ENCODE measurements around the gene MORC1.

Gene MORC1

DNA sequence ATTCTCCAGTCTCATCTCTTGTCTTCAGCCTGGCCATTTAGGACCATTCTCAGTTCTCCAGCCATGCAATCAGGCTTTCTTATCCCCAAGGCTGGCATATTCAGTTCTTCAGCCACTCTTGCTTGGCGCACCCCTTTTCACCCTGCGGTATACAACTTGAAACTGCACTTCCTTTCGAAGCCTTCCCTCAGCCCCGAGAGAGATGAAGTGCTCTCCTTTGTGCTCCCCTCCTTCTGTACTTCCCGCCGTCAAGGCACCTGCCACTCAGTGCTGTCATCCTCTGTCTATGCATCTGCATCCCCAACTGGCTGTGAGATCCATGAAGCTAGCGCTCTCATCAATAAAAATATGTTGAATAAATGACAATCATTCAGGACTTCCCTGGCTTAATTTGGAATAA lies 45.7 kb downstream of the MORC1 start:
- no peak overlapping the region for H3K27ac ChIP-seq (ENCODE audit: low read length, poor library complexity, severe bottlenecking)
- H3K4ac ChIP-seq (ENCODE audit: low read depth in 1 of 2, low read length in 2 of 2) = no peak overlapping the region
- no peaks in the 10 kb centered on the region for H3K79me1 ChIP-seq (replicated peaks; ENCODE audit: low read length, poor library complexity, severe bottlenecking)
- H4K8ac ChIP-seq (ENCODE audit: low read length) = no peak overlapping the region
- H2BK12ac ChIP-seq (ENCODE audit: low read length in 2 of 2) = no peak overlapping the region
- H2AFZ ChIP-seq (ENCODE audit: low read depth, low read length) = no peak overlapping the region
- no peak overlapping the region for H2BK15ac ChIP-seq (ENCODE audit: low read depth, poor library complexity, severe bottlenecking)
- no peak overlapping the region for H2BK120ac ChIP-seq (ENCODE audit: low read depth, low read length)
- DNase-seq = no peak
- no peak overlapping the region for H3K4me3 ChIP-seq (ENCODE audit: insufficient read depth in 1 of 2, low read depth in 1 of 2, low read length in 2 of 2)
- WGBS = 79% methylated on average over 6 of the region's 7 CpGs
- no peak overlapping the region for H3K9ac ChIP-seq (ENCODE audit: low read length)
- H3K18ac ChIP-seq (ENCODE audit: low read depth in 1 of 2, low read length in 2 of 2) = no peak overlapping the region
- no peaks in the 10 kb centered on the region for H3K9me3 ChIP-seq (ENCODE audit: control insufficient read depth, low read length)
- H2BK5ac ChIP-seq (ENCODE audit: low read depth, low read length, poor library complexity, severe bottlenecking) = no peak overlapping the region
- H4K91ac ChIP-seq (ENCODE audit: low read length) = no peak overlapping the region
- no peaks in the 10 kb centered on the region for H3K36me3 ChIP-seq (ENCODE audit: control insufficient read depth in 1 of 2, insufficient read depth in 2 of 2, low read depth in 1 of 2, low read length in 2 of 2)
- no peak overlapping the region for H3K14ac ChIP-seq (ENCODE audit: low read length in 2 of 2)
- no peak overlapping the region for H3K23ac ChIP-seq (ENCODE audit: low read length in 2 of 2)
- no peak overlapping the region for H2AK5ac ChIP-seq (ENCODE audit: low read length, severe bottlenecking)
- H3K27me3 ChIP-seq (ENCODE audit: control insufficient read depth in 1 of 2, insufficient read depth in 1 of 2, low read length in 2 of 2) = peaks cover 4 to 6% of the 10 kb centered on the region in 2 experiments
- no peak overlapping the region for H3K4me2 ChIP-seq (ENCODE audit: low read length, poor library complexity, severe bottlenecking)
- no peaks in the 10 kb centered on the region for H3K4me1 ChIP-seq (ENCODE audit: control insufficient read depth, insufficient read depth, low read depth, low read length)

DNA sequence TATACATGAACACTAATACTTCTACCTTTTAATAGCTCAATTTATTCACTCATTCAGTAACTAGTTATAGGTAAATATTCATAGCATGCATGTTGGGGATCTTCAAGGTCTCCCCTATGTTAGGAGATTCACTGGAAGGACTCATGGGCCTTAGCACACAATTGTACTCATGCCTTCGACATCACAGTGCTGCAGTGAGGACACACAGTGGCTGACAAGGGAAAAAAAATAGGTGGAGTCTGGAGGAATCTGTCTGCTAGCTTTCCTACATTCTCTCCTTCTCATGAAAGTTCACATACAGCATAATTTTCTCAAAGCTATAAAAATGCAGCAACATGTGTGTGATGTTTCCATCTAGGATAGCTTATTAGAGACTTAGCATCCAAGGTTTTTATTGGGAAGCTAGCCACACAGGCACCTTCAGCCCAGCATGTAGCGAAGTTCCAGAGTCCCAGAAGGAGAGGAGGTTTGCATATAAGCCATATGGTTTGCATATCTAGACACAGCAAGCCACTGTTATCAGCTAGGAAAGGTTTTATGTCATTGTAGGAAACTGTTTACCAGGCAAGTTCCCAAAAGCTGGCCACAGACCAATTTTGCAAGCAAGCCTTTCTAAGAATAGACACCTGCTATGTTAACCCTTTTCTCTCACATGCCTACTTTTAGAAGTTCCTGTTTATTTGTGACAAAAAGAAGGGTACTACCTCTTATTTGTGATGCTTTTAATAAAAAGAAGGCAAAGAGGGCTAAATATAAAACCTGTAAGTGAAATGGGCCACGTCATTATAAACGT lies 46.4 kb downstream of the MORC1 start:
- 74% methylated on average over 4 of the region's 4 CpGs for WGBS

GRCh38 chr3:109070211-109070610 lies 47.7 kb downstream of the MORC1 start:
- no peak overlapping the region for H2BK15ac ChIP-seq (ENCODE audit: low read depth, poor library complexity, severe bottlenecking)
- no peaks in the 10 kb centered on the region for H3K9me3 ChIP-seq (ENCODE audit: control insufficient read depth, low read length)
- no peak overlapping the region for H4K8ac ChIP-seq (ENCODE audit: low read length)
- no peak overlapping the region for H3K4me2 ChIP-seq (ENCODE audit: low read length, poor library complexity, severe bottlenecking)
- H3K4me1 ChIP-seq (ENCODE audit: control insufficient read depth, insufficient read depth, low read depth, low read length) = no peaks in the 10 kb centered on the region
- no peak overlapping the region for H3K9ac ChIP-seq (ENCODE audit: low read length)
- H2BK5ac ChIP-seq (ENCODE audit: low read depth, low read length, poor library complexity, severe bottlenecking) = no peak overlapping the region
- WGBS = 86% methylated on average over 7 of the region's 7 CpGs
- no peak overlapping the region for H2AK5ac ChIP-seq (ENCODE audit: low read length, severe bottlenecking)
- no peak overlapping the region for H3K4me3 ChIP-seq (ENCODE audit: insufficient read depth in 1 of 2, low read depth in 1 of 2, low read length in 2 of 2)
- H3K27me3 ChIP-seq (ENCODE audit: control insufficient read depth in 1 of 2, insufficient read depth in 1 of 2, low read length in 2 of 2) = peaks cover 4 to 6% of the 10 kb centered on the region in 2 experiments
- H2BK12ac ChIP-seq (ENCODE audit: low read length in 2 of 2) = no peak overlapping the region
- H3K27ac ChIP-seq (ENCODE audit: low read length, poor library complexity, severe bottlenecking) = no peak overlapping the region
- H2AFZ ChIP-seq (ENCODE audit: low read depth, low read length) = no peak overlapping the region
- H3K14ac ChIP-seq (ENCODE audit: low read length in 2 of 2) = no peak overlapping the region
- no peak overlapping the region for H3K23ac ChIP-seq (ENCODE audit: low read length in 2 of 2)
- H4K91ac ChIP-seq (ENCODE audit: low read length) = no peak overlapping the region
- no peak overlapping the region for H3K18ac ChIP-seq (ENCODE audit: low read depth in 1 of 2, low read length in 2 of 2)
- H3K79me1 ChIP-seq (replicated peaks; ENCODE audit: low read length, poor library complexity, severe bottlenecking) = no peaks in the 10 kb centered on the region
- H2BK120ac ChIP-seq (ENCODE audit: low read depth, low read length) = no peak overlapping the region
- no peaks in the 10 kb centered on the region for H3K36me3 ChIP-seq (ENCODE audit: control insufficient read depth in 1 of 2, insufficient read depth in 2 of 2, low read depth in 1 of 2, low read length in 2 of 2)
- no peak for DNase-seq
- no peak overlapping the region for H3K4ac ChIP-seq (ENCODE audit: low read depth in 1 of 2, low read length in 2 of 2)

More for the DNA sequence above, 46.4 kb downstream of the MORC1 start:
- no peaks in the 10 kb centered on the region for H3K79me1 ChIP-seq (replicated peaks; ENCODE audit: low read length, poor library complexity, severe bottlenecking)
- H3K4me2 ChIP-seq (ENCODE audit: low read length, poor library complexity, severe bottlenecking) = no peak overlapping the region
- no peak overlapping the region for H2BK120ac ChIP-seq (ENCODE audit: low read depth, low read length)
- no peak overlapping the region for H3K14ac ChIP-seq (ENCODE audit: low read length in 2 of 2)
- no peak overlapping the region for H3K4me3 ChIP-seq (ENCODE audit: insufficient read depth in 1 of 2, low read depth in 1 of 2, low read length in 2 of 2)
- no peak overlapping the region for H2BK15ac ChIP-seq (ENCODE audit: low read depth, poor library complexity, severe bottlenecking)
- peaks cover 4 to 6% of the 10 kb centered on the region in 2 experiments for H3K27me3 ChIP-seq (ENCODE audit: control insufficient read depth in 1 of 2, insufficient read depth in 1 of 2, low read length in 2 of 2)
- no peaks in the 10 kb centered on the region for H3K9me3 ChIP-seq (ENCODE audit: control insufficient read depth, low read length)
- H2BK12ac ChIP-seq (ENCODE audit: low read length in 2 of 2) = no peak overlapping the region
- no peak overlapping the region for H4K91ac ChIP-seq (ENCODE audit: low read length)
- no peak overlapping the region for H3K9ac ChIP-seq (ENCODE audit: low read length)
- no peak overlapping the region for H3K18ac ChIP-seq (ENCODE audit: low read depth in 1 of 2, low read length in 2 of 2)
- H3K4me1 ChIP-seq (ENCODE audit: control insufficient read depth, insufficient read depth, low read depth, low read length) = no peaks in the 10 kb centered on the region
- no peak overlapping the region for H3K4ac ChIP-seq (ENCODE audit: low read depth in 1 of 2, low read length in 2 of 2)
- no peak overlapping the region for H3K27ac ChIP-seq (ENCODE audit: low read length, poor library complexity, severe bottlenecking)
- DNase-seq = no peak
- H2AK5ac ChIP-seq (ENCODE audit: low read length, severe bottlenecking) = no peak overlapping the region
- H4K8ac ChIP-seq (ENCODE audit: low read length) = no peak overlapping the region
- no peak overlapping the region for H3K23ac ChIP-seq (ENCODE audit: low read length in 2 of 2)
- H2AFZ ChIP-seq (ENCODE audit: low read depth, low read length) = no peak overlapping the region
- no peak overlapping the region for H2BK5ac ChIP-seq (ENCODE audit: low read depth, low read length, poor library complexity, severe bottlenecking)
- no peaks in the 10 kb centered on the region for H3K36me3 ChIP-seq (ENCODE audit: control insufficient read depth in 1 of 2, insufficient read depth in 2 of 2, low read depth in 1 of 2, low read length in 2 of 2)

GRCh38 chr3:109066864-109067263 lies 51.1 kb downstream of the MORC1 start:
- H2BK5ac ChIP-seq (ENCODE audit: low read depth, low read length, poor library complexity, severe bottlenecking) = no peak overlapping the region
- no peak overlapping the region for H4K91ac ChIP-seq (ENCODE audit: low read length)
- H3K27ac ChIP-seq (ENCODE audit: low read length, poor library complexity, severe bottlenecking) = no peak overlapping the region
- no peak overlapping the region for H4K8ac ChIP-seq (ENCODE audit: low read length)
- H3K4me2 ChIP-seq (ENCODE audit: low read length, poor library complexity, severe bottlenecking) = no peak overlapping the region
- no peak overlapping the region for H3K4me3 ChIP-seq (ENCODE audit: insufficient read depth in 1 of 2, low read depth in 1 of 2, low read length in 2 of 2)
- no peaks in the 10 kb centered on the region for H3K4me1 ChIP-seq (ENCODE audit: control insufficient read depth, insufficient read depth, low read depth, low read length)
- H3K23ac ChIP-seq (ENCODE audit: low read length in 2 of 2) = no peak overlapping the region
- no peak for DNase-seq
- no peak overlapping the region for H2BK15ac ChIP-seq (ENCODE audit: low read depth, poor library complexity, severe bottlenecking)
- no peak overlapping the region for H3K14ac ChIP-seq (ENCODE audit: low read length in 2 of 2)
- WGBS = no CpG with 5 or more reads among the region's 3 CpGs
- no peak overlapping the region for H3K9ac ChIP-seq (ENCODE audit: low read length)
- no peak overlapping the region for H3K18ac ChIP-seq (ENCODE audit: low read depth in 1 of 2, low read length in 2 of 2)
- no peak overlapping the region for H2BK120ac ChIP-seq (ENCODE audit: low read depth, low read length)
- peaks cover 0 to 3% of the 10 kb centered on the region in 2 experiments for H3K27me3 ChIP-seq (ENCODE audit: control insufficient read depth in 1 of 2, insufficient read depth in 1 of 2, low read length in 2 of 2)
- no peaks in the 10 kb centered on the region for H3K79me1 ChIP-seq (replicated peaks; ENCODE audit: low read length, poor library complexity, severe bottlenecking)
- no peak overlapping the region for H2AFZ ChIP-seq (ENCODE audit: low read depth, low read length)
- no peaks in the 10 kb centered on the region for H3K36me3 ChIP-seq (ENCODE audit: control insufficient read depth in 1 of 2, insufficient read depth in 2 of 2, low read depth in 1 of 2, low read length in 2 of 2)
- H3K9me3 ChIP-seq (ENCODE audit: control insufficient read depth, low read length) = no peaks in the 10 kb centered on the region
- H2BK12ac ChIP-seq (ENCODE audit: low read length in 2 of 2) = no peak overlapping the region
- no peak overlapping the region for H3K4ac ChIP-seq (ENCODE audit: low read depth in 1 of 2, low read length in 2 of 2)
- H2AK5ac ChIP-seq (ENCODE audit: low read length, severe bottlenecking) = no peak overlapping the region
